HG03520 (cell line): Measurements from ENCODE around the gene CNPY1.
"Not testable (repeated sequence)": the region's sequence is repeated elsewhere in the genome, so short reads cannot be mapped to it uniquely, and the experiment has no call there.

Experiments
- ATAC-seq: cut with Tn5 transposase; IDR thresholded peaks from one replicate; pipeline ENCODE4 v1.9.1; 2021; ENCODE audit warnings: mild to moderate bottlenecking, moderate library complexity; ENCODE audit not compliant: unreplicated experiment

The CNPY1 gene

DNA sequence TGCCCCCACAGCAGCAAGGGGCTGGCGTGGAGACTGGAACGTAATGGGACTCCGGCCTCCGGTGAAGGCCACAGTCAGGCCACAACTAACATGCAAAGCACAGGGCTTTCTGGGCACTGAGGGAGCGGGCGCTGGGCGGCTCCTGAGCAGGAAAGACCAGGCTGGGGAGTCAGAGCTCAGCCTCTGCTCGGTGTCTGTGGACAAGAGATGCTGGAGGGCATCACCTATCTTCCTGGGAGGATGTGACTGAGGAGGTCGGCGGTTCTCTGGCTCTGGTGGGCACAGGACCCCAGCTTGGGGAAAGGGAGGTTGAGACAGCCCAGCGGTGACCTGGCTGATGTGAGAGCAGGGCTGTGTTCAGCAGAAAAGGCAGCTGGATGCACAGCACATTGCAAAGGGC is 11.7 kb downstream of the CNPY1 start:
- no peak for ATAC-seq

DNA sequence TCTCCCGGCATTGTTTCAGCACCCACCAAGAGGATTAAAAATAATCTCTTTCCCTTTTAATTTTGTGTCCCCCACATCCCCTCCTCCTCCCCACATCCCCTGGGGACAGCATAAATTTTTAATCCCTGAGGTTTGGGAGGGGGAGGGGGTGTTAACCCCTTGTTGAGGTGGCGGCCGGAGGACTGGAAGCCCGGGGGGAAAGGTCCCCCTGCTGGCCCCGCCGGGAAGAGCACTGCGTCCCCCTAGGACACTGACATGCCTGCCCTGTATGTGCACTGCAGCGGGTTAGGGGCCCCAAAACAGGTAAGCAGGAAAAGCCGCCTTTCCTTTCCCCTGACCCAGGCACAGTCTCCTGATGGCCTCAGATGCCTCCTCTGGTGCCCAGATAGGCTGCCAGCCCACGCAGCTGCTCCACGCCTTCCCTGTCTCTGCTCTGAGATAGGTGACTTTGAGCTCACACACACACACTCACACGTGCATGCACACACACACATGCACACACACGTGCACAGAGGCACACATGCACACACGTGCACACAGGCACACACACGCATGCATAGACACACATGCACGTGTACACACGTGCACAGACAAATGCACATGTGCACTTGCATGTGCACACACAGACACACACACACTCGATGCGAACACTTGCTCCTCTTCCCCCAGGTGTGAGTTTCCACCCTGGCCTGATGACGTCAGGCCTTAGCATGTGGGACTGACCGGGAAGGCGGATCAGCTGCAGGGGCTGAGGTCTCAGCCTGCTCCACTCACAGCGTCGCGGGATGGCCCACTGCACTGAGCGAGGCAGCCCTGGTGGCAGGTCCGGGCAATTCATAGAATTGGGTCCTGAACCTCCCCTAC is 12.3 kb downstream of the CNPY1 start:
- peak; percentile 53 for ATAC-seq

DNA sequence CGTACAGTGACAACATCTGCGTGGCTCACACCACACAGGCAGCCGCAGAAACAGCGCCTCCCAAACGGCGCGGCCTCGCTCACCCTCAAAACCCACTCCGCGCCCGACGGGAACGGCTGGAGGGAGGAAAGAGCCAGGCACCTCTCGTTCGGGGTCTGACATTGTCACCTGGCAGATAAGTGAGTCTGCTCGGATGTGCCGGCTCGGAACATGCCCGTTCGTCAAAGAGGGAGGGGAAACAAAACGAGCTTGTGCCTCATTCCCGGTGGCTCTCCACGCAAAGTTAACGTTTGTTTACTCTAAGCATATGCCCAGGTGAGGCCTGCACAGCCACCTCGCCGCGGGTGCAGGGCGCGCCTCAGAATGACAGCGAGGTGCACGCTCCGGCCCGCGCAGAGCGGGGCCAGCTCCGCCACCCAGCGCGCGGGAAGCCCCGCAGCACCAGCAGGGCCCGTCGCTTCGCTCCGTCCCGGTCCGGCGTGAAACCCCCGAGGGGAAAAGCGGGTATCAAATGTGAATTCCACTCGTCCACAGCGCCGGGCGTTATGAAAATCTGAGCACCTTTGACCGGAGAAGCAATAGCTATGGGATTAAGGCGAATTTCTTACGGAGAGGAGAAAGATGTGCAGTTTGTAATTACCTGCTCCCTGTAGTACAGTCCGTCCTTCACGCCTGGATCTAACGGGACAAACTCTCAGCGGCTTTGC is 13.1 kb downstream of the CNPY1 start:
- no peak for ATAC-seq

DNA sequence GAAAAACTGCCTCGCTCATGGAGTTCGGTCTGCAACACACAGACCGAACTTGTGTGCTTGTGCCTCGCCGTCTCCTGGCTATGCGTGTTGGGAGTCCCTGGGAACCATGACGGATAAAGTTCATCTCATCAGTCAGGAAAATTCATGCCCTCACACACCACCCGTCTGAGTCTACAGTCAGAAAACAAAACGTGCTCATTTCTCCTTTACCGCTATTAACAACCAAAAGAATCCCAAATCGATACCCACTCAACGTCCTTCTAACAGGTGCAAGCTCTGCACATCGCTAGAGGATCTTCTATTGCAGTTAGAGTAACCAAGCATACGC is 13.6 kb downstream of the CNPY1 start:
- no peak for ATAC-seq

DNA sequence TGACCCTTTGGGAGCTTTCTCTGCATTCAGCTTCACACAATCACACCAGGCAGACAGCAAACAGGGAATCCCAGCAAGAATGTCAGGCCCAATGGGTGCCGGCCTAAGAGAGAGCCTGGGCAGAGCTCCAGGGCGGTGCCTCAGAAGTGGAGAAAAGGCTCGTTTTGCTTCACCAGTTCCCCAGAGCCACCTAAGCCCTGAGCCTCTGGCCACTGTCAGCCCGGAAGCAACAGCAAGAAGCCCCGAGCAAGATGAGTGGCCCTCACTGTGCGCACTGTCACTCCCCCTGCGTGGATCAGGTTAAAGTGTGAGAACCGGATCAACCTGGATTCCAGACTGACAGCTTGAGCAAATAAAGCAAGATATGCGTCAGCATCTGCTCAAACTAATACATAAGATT is 14.7 kb downstream of the CNPY1 start:
- ATAC-seq = no peak

DNA sequence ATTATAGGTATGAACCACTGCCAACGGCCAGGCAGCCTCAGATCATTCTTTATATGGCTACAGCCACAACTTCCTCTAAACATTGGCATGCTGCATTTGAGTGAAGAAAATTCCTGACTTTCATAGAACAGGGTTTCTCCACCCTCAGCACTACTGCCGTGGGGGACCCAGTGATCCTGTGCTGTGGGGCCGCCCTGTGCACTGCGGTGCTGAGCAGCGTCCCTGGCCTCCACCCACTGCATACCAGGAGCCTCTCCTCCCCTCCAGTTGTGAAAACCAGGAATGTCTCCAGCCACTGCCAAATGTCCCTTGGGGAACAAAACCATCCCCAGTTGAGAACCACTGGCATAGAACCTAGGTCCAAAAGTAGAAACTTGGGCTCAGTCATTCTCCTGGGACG is 15.8 kb downstream of the CNPY1 start:
- no peak for ATAC-seq

DNA sequence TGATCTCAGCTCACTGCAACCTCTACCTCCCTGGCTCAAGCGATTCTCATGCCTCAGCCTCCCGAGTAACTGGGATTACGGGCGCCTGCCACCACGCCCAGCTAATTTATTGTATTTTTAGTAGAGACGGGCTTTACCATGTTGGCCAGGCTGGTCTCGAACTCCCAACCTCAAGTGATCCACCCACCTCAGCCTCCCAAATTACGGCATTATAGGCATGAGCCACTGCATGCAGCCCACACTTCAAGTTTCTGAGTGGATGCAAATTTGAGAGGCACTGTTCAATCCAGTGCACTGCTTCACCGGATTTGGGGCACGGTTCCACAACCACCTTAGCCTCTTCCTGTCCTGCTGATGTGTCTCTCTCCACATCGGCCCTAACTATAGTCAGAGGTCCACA is 16.5 kb downstream of the CNPY1 start:
- no peak for ATAC-seq

DNA sequence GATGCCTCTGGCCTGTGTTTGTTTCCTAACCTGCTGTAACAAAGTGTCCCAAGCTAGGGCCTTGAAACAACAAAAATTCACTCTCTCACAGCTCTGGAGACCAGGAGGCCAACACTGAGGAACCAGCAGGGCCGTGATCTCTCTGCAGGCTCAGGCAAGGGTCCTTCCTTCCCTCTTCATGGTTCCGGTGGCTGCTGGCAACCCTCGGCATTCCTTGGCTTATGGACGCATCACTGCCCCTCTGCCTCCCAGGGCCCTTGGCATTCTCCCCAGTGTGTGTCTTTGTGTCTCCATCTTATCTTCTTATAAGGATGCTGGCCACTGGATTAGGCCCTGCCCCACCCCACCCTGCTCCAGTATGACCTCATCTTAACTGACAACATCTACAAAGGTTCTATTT is 17.0 kb downstream of the CNPY1 start:
- ATAC-seq = no peak

DNA sequence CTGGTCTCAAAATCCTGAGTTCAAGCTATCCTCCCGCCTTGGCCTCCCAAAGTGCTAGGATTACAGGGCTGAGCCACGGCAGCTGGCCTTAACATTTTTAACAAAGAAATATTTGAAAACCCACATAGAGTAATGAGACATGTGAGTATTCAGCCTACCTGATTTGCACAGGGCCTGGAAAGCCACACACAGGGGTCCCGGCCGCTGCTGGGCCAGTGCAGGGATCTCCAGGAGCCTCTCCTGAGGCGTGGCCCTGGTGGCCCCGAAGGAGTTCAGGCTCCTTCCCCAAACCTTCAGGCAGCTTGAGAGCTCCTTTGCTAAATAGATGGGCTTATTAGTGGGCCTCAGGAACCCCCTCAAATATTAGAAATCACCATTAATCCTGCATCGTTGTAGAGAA is 18.7 kb downstream of the CNPY1 start:
- ATAC-seq = no peak

DNA sequence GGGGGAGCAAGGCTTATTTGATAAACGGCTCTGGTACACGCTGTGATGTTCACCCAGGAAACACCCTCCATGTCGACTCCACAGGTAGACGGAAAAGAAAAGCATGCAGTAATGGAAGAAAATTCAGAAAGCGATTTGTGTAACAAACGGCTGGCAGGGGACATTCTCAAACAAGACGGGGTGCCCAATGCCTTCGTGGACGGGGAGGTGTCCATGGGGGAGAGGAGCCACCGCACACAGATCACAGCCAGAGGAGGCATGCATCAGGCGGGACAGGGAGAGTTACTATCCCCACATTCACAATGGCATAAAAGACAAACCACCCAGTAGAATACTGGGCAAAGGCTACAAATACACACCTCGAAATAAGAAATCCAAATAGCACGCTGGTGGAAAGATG is 20.1 kb downstream of the CNPY1 start:
- ATAC-seq = no peak

DNA sequence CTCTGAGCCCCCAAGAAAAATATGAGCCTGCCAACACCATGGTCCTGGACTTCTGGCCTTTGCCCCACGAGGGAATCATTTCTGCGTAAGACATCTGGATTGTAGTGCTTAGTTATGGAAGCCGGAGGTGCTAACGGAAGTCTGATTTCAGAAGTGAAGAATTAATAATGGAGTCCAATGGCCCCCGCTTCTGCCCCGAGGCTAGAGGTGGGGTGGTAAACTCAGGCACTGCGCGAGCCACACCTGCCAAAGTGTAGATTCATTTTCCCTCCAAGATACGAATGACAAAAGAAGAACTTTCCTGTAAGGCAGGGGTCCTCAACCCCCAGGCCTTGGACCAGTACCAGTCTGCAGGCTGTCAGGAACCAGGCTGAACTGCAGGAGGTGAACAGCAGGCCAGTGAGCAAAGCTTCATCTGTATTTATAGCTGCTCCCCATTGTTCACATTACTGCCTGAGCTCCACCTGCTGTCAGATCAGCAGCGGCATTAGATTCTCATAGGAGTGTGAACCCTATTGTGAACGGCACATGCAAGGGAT is 22.3 kb downstream of the CNPY1 start:
- no peak for ATAC-seq

DNA sequence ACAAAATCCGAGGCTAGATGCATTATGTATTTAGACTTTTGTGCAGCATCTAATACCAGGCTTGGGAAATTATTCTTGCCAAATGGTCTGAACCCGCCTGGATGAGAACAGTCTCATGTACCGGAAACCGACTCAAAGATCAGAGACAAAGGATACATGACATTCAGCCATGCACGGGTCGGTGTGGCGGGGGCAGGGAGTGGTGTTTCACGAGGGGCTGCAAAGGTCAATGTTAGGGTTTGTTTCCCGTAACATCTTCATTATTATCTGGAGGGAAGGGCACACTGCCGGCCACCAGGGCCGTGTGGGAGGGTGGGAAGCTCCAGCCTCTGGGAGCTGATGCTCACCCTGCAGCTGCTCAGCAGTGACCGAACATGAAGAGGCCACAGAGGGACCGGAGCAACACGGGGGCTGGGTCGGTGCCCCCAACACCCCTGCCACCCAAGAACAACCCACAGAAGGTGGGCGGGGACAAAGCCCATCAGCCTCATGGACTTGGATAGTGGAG is 23.1 kb downstream of the CNPY1 start:
- ATAC-seq = no peak

DNA sequence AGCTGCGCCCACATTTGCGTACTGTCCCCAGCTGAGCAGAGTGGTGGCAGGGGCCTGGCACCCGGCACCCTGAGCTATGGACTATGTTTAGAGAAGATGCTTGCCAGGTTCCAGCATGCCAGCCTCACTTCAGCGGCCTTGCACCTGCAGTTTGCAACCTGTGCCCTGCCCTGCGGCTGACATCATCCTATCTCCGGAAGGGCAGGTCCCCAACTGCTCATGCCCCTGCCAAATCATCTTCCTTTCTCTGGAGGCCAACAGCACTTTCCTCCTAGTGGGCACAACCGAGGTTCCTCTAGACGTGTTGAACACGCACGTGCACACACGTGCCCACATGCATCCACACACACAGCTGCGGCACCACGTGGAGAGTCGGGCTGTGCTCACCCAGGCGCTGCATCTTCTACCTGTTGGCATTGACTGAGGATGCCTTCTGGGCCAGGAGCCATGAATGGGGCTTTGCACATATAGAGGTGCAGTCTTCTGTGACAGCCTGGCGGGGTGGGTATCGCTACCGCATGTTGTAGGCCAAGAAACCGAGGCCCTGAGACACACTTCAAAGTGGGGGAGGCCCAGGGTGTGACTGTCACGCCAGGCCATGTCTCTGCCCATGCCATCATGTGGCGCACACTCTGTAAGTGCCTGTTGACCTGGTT is 24.5 kb downstream of the CNPY1 start:
- ATAC-seq = no peak

DNA sequence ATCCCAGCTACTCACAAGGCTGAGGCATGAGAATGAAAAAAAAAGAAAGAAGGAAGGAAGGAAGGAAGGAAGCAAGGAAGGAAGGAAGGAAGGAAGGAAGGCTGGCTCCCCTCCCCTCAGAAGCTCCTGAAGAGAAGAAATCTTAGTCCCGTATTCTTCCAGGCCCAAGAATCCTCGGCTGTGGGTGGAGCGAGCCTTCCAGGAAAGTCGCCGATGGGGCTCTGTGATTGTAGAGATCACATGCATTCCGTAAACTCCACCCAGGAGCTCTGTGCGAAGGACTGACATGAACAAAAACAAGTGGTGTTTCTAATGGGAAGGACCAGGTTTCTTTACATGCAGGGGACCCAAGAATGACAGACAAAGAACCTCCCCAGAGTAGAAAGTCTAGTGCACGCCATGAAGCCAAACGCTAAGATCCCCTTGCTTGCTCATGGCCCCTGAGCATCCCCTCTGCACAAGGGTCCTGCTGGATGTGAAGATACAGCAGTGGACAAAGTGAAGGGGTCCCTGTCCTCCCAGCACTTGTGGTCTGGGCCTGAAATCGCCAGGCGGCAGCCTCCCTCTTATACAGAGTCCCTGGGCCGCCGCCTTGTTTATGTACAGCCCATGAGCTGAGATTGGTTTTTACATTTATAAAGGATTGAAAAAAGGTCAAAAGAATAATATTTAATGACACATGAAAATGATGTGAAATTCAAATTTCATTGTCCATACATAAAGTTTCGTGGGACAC is 25.2 kb downstream of the CNPY1 start:
- ATAC-seq = no peak

DNA sequence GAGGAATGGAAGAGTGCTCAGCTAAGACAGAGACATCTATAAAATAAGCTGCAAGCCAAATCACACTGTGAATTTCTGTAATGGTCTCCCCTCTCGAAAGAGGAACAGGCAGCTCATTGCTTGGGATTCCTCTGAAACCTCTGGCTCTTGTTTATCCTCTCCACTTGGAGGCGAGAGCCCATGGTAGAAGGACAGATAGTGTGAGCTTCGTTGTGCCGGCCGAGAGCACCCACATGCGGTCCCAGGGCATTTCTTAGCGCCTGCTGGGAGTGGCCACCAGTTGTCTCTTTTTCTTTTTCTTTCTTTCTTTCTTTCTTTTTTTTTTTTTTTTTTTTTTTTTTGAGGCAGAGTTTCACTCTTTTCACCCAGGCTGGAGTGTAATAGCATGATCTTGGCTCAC is 26.2 kb downstream of the CNPY1 start:
- ATAC-seq = no peak

DNA sequence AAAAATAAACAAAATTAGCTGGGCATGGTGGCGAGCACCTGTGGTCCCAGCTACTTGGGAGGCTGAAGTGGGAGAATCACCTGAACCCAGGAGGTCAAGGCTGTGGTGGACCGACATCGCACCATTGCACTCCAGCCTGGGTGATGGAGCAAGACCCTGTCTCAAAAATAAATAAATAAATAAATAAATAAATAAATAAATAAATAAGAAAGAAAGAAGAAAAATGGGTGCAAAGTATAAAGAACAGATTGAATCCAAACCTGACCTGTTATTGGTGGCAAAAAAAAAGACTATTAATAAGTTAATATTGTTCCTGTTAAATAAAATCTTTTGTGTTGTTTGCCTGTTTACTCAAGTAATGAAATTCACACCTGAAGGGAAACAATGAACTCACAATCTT is 27.0 kb downstream of the CNPY1 start:
- ATAC-seq = not testable (repeated sequence)

DNA sequence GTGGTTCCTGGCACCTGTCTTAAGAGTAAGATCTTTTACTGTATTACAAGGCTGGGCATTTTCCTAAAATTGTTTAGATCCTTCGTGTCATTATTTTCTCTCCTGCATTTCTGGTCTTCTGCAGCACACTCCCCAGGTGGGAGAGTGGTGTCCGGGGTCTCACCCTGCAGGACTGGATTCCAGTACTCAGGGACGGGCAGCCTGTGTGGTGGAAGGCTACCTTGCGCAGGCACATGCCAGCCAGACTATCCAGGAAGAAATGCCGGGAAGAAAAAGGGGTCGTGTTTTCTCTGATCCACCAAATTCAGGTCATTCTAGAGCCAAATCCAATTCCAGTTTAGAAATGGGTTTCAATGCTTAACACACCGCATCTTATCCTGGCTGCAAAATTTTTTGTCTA is 27.7 kb downstream of the CNPY1 start:
- ATAC-seq = no peak

DNA sequence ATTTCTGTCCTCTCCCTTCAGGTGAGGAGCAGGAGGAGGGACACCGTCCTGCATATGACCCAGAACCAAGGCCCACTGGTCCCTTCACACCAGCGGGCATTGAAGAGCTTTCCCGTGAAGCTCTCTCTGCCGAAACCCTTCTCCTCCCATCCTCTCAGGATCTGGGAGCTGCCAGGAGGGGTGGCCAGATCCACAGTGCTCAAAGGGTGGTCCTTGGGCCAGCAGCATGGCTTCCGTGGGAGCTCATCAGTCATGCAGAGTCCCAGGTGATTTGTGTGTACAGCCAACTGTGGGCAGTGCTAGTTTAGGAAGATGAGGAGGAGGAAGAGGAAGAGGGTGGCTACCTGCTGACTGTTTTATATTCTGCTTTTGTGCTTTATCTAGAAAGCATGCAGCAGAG is 28.4 kb downstream of the CNPY1 start:
- ATAC-seq = no peak

DNA sequence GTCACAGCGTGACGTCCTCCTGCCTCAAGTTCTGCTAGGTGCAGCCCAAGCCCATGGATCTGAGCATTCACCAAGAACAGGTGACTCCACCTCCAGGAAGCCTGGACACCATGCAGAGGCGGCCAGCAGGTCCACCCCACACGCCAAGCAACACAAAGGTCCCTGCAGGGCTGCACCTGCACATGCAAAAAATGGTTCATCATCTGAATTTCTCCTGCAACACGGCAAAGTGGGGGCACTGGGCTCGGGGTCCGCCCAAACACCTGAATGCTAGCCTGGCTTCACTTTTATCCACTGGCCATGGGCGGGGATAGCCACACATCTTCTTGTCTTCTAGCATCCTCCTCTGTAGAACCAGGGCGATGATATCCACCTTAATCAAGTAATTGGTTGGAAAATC is 28.9 kb downstream of the CNPY1 start:
- no peak for ATAC-seq

DNA sequence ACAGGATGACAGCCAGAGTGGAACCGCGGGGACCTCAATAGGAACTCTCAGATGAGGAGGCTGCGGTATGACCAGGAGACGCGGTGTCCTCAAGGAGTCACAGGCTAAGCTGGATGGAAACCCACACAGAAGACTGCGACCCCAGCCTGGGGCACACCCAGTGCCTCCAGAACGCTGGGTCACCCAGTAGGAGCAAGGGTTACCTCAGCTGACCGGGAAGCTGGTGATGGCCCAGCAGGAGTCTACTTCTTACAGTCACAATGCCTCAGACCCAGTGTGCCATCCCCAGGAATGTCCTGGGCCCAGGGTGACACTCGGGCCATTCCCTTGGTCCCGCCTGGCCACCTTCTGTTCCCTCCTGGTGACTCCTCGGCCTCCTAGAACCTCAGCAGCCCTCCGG is 29.9 kb downstream of the CNPY1 start:
- no peak for ATAC-seq

DNA sequence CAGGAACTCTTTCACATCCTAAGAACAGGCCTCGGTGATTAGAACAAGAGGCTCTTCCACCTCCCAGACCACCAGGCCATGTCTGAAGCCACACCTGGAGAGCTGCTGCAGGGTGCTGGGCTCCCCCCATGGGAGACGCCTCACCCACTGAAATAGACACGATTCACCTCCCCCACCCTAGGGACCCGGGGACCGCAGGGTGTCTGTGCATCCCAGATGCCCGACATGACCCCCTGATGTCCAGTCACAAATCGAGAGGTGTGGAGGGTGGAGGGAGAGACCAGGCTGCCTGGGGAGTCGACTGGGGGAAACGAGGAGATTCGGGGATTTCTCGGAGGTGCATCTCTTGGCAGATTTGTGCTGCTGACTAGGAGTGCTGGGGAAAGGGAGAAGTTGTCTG is 31.0 kb downstream of the CNPY1 start:
- no peak for ATAC-seq
